DOHH2 (cell line): ENCODE data around the gene UCN3.

Source experiments
- CTCF ChIP-seq: fragments of 200-600 bp; sonication (generic); IDR thresholded peaks from one replicate; pipeline ENCODE4 v1.5.1; 2014; ENCODE audit warnings: antibody characterized with exemption, mild to moderate bottlenecking, low read depth, low read length; ENCODE audit not compliant: poor library complexity, severe bottlenecking
- EZH2phosphoT487 ChIP-seq: fragments of 200-600 bp; sonication (generic); IDR thresholded peaks from 2 replicates; pipeline ENCODE4 v1.6.1; 2017; ENCODE audit warnings: borderline replicate concordance, mild to moderate bottlenecking, antibody characterized with exemption, low read length, moderate library complexity, mixed read lengths

GRCh38 chr10:5381187-5381586 lies 16.4 kb downstream of the UCN3 start:
- TF ChIP-seq CTCF (no peak), EZH2phosphoT487 (no peak)
